Erythroblast (primary cell): ENCODE data around the gene BCAT1.

Source experiments
- GATA1 ChIP-seq: IDR thresholded peaks from 2 replicates; pipeline ENCODE4 v1.6.1; 2011; ENCODE audit warnings: low read depth, mild to moderate bottlenecking, control low read depth, low read length, moderate library complexity
- POLR2A ChIP-seq: IDR thresholded peaks from 2 replicates; pipeline ENCODE4 v1.6.1; 2011; ENCODE audit warnings: mild to moderate bottlenecking, low read length

GRCh38 chr12:24975425-24975824 lies 26.5 kb upstream of the BCAT1 start:
- TF ChIP-seq POLR2A (no peak), GATA1 (no peak)
